Measurements from ENCODE around the gene IQSEC3.

DNA sequence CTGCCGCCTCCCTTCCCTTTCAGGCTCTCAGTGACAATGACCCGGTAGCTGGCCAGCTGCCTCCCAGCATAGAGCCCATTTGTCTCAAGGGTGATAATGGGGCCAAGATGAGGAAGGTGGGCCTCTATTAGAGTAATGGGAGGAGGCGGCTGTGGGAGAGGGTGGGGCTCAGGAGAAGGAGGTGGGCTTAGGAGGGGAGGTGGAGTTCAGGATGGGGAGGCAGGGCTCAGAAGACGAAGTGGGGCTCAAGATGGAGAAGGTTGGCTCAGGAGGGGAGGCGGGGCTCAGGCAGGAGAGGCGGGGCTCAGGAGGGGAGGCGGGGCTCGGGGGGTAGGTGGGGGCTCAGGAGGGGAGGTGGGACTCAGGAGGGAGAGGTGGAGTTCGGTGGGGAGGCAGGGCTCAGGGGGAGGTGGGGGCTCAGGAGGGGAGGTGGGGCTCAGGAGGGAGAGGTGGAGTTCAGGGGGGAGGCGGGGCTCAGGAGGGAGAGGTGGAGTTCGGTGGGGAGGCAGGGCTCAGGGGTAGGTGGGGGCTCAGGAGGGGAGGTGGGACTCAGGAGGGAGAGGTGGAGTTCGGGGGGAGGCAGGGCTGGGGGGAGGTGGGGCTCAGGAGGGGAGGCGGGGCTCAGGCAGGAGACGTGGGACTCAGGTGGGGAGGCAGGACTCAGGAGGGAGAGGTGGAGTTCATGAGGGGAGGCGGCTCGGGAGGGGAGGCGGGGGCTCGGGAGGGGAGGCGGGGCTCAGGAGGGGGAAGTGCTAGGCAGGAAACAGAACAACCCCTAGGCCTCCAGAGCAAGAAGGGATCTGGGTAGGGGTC lies 36.8 kb downstream of the IQSEC3 start:
- TF ChIP-seq POLR2A (IDR thresholded peaks at IDR 0.05; ENCODE audit: low read length) = no peak
- no peak for TF ChIP-seq GATA1 (IDR thresholded peaks at IDR 0.05; ENCODE audit: low read depth, low read length)

Measured in erythroblast (primary cell).